Large intestine (tissue), 3 donors: ENCODE results near the gene KCNIP3. TPM values are rescaled to one million over a fixed set of nuclear protein-coding genes. Genes with fewer than 3 reads are reported as not detected.
"Not testable (repeated sequence)": the region's sequence is repeated elsewhere in the genome, so short reads cannot be mapped to it uniquely, and the experiment has no call there.

Experiments used
- DNase-seq, 2 donors: peaks; one replicate each; pipeline versions ENCODE4 v3.0.0 to v3.0.0-alpha.2; 2013
- H3K27ac ChIP-seq: one replicate; pipeline ENCODE4 v1.5.1; 2013; ENCODE audit warnings: low read length
- H3K27me3 ChIP-seq: 2 replicates; pipeline ENCODE4 v1.6.1; 2013; ENCODE audit warnings: low read length; ENCODE audit not compliant: control insufficient read depth, insufficient read depth
- H3K36me3 ChIP-seq: 2 replicates; pipeline ENCODE4 v1.6.1; 2013; ENCODE audit warnings: low read length; ENCODE audit not compliant: control insufficient read depth, insufficient read depth
- H3K4me1 ChIP-seq: one replicate; pipeline ENCODE4 v1.6.1; 2013; ENCODE audit warnings: low read length; ENCODE audit not compliant: control insufficient read depth, insufficient read depth
- H3K4me3 ChIP-seq: one replicate; pipeline ENCODE4 v1.5.1; 2013; ENCODE audit warnings: low read length
- H3K9me3 ChIP-seq: one replicate; pipeline ENCODE4 v1.6.1; 2013; ENCODE audit warnings: mild to moderate bottlenecking, low read depth, low read length, moderate library complexity; ENCODE audit not compliant: control insufficient read depth
- WGBS: methylation state at CpG from one replicate; pipeline ENCODE4 v1.1.5; 2013; ENCODE audit warnings: low lambda C conversion rate; ENCODE audit not compliant: insufficient coverage; 5-methylcytosine and 5-hydroxymethylcytosine counted together
- polyA plus RNA-seq: library from polyadenylated mRNA; unstranded; fragments of 120-200 nt; gene quantifications from one replicate; pipeline ENCODE4 v1.2.1, GENCODE V29; 2013

The KCNIP3 gene
- polyA plus RNA-seq, 1 donor = 2.1 TPM

GRCh38 chr2:95350368-95350767, 53.2 kb downstream of the KCNIP3 start:
- no peak overlapping the region for H3K27ac ChIP-seq
- no CpG with 5 or more reads among the region's 7 CpGs for WGBS
- H3K9me3 ChIP-seq = peaks cover 3% of the 10 kb centered on the region
- H3K4me3 ChIP-seq = no peak overlapping the region
- DNase-seq = no peak
- H3K36me3 ChIP-seq = no peaks in the 10 kb centered on the region
- no peaks in the 10 kb centered on the region for H3K4me1 ChIP-seq
- H3K27me3 ChIP-seq = peaks cover 43% of the 10 kb centered on the region

GRCh38 chr2:95350774-95351597, 53.8 kb downstream of the KCNIP3 start:
- no peak overlapping the region for H3K27ac ChIP-seq
- no peak overlapping the region for H3K4me3 ChIP-seq
- H3K27me3 ChIP-seq = peaks cover 37% of the 10 kb centered on the region
- no peaks in the 10 kb centered on the region for H3K9me3 ChIP-seq
- H3K4me1 ChIP-seq = no peaks in the 10 kb centered on the region
- no peaks in the 10 kb centered on the region for H3K36me3 ChIP-seq
- no peak for DNase-seq
- WGBS = no CpG with 5 or more reads among the region's 13 CpGs

GRCh38 chr2:95351598-95351915, 54.4 kb downstream of the KCNIP3 start:
- no peak for DNase-seq
- Histone ChIP-seq H3K4me1 (no peaks in the 10 kb centered on the region), H3K36me3 (no peaks in the 10 kb centered on the region), H3K27ac (no peak overlapping the region), H3K27me3 (peaks cover 36% of the 10 kb centered on the region), H3K4me3 (no peak overlapping the region), H3K9me3 (no peaks in the 10 kb centered on the region)
- no CpG with 5 or more reads among the region's 4 CpGs for WGBS

- WGBS = no CpG with 5 or more reads among the region's 6 CpGs
- no peaks in the 10 kb centered on the region for H3K36me3 ChIP-seq
- H3K4me1 ChIP-seq = no peaks in the 10 kb centered on the region
- no peak overlapping the region for H3K4me3 ChIP-seq
- H3K27ac ChIP-seq = no peak overlapping the region
- H3K9me3 ChIP-seq = peaks cover 4% of the 10 kb centered on the region
- H3K27me3 ChIP-seq = peaks cover 29% of the 10 kb centered on the region
- no peak for DNase-seq
Measured at GRCh38 chr2:95352310-95353054, 55.3 kb downstream of the KCNIP3 start.

- no CpG with 5 or more reads among the region's 10 CpGs for WGBS
- Histone ChIP-seq H3K9me3 (peaks cover 4% of the 10 kb centered on the region), H3K4me1 (no peaks in the 10 kb centered on the region), H3K36me3 (no peaks in the 10 kb centered on the region), H3K4me3 (no peak overlapping the region), H3K27me3 (peaks cover 23% of the 10 kb centered on the region), H3K27ac (no peak overlapping the region)
- no peak for DNase-seq
Measured at GRCh38 chr2:95353055-95353575, 56.0 kb downstream of the KCNIP3 start.

GRCh38 chr2:95353613-95354468, 56.7 kb downstream of the KCNIP3 start:
- peaks cover 18% of the 10 kb centered on the region for H3K27me3 ChIP-seq
- H3K4me1 ChIP-seq = no peaks in the 10 kb centered on the region
- H3K4me3 ChIP-seq = no peak overlapping the region
- no peak for DNase-seq
- H3K36me3 ChIP-seq = no peaks in the 10 kb centered on the region
- WGBS = no CpG with 5 or more reads among the region's 22 CpGs
- H3K27ac ChIP-seq = no peak overlapping the region
- H3K9me3 ChIP-seq = peaks cover 4% of the 10 kb centered on the region

GRCh38 chr2:95354469-95354901, 57.3 kb downstream of the KCNIP3 start:
- no peak for DNase-seq
- Histone ChIP-seq H3K4me1 (no peaks in the 10 kb centered on the region), H3K36me3 (no peaks in the 10 kb centered on the region), H3K4me3 (no peak overlapping the region), H3K27me3 (peaks cover 16% of the 10 kb centered on the region), H3K27ac (no peak overlapping the region), H3K9me3 (peaks cover 4% of the 10 kb centered on the region)
- WGBS = no CpG with 5 or more reads among the region's 5 CpGs

- whole genome bisulfite sequencing = no CpG with 5 or more reads among the region's 8 CpGs
- Histone ChIP-seq H3K4me3 (no peak overlapping the region), H3K36me3 (no peaks in the 10 kb centered on the region), H3K4me1 (no peaks in the 10 kb centered on the region), H3K9me3 (peaks cover 4% of the 10 kb centered on the region), H3K27me3 (peaks cover 13% of the 10 kb centered on the region), H3K27ac (no peak overlapping the region)
- DNase-seq = no peak
Measured at GRCh38 chr2:95354925-95355324, 57.8 kb downstream of the KCNIP3 start.

GRCh38 chr2:95355486-95355885, 58.3 kb downstream of the KCNIP3 start:
- H3K4me1 ChIP-seq, H3K36me3 ChIP-seq, H3K9me3 ChIP-seq, H3K27ac ChIP-seq, H3K27me3 ChIP-seq, H3K4me3 ChIP-seq, DNase-seq: not testable (repeated sequence)
- WGBS = no CpG with 5 or more reads among the region's 5 CpGs
